GDM1 (cell line): ENCODE measurements around the gene HHLA2.
"Not testable (repeated sequence)": the region's sequence is repeated elsewhere in the genome, so short reads cannot be mapped to it uniquely, and the experiment has no call there.

Experiments used
- DNase-seq: peaks from one replicate; lab custom pipeline; 2025; lab: John Stamatoyannopoulos, UW

HHLA2 gene

DNA sequence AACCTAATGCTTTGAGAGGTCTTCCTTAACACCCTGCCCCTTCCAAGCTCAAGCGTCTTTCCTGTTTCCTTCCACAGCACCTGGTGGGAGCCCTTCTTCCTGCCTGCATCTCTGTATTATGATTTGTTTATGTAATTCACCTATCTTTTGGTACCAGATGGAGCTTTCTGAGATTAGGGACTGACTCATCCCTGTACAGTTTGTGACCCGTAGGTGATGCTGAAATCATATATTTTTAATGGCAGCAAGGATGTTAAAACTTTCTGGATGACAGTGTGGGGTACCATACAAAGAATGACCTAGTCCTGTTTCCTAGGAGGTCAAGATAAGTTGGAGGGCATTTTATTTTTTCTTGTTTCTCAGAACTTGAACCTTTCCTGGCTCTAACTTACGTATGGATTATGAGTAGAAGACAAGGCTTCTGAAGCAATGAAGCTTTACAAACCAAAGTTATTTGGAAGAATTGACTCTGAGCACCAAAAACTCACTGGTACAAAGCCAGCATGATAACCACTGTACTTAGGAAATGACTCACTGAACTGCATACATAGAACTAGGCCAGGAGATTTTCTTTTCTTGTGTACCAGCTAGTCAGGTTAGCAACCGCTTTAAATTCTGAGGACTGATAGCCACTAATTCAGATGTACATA lies 46.6 kb downstream of the HHLA2 start:
- DNase-seq = no peak

DNA sequence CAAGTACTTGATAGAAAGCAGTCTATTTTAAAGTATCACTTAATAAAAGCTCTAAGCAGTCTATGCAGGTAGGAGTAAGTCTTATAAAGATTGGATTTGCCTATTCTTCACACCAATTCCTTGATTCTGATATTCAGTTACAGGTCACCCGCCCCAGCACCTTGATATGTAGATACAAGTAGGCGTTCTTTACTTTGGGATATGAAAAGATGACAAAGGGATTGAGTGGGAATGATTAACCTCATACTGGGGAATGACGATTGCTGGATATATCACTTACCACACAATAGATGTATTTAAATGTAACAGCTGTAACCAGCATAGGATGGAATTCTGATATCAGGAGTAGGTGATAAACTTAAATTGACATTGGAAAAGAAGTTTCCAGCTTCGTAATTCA lies 47.1 kb downstream of the HHLA2 start:
- DNase-seq = no peak

DNA sequence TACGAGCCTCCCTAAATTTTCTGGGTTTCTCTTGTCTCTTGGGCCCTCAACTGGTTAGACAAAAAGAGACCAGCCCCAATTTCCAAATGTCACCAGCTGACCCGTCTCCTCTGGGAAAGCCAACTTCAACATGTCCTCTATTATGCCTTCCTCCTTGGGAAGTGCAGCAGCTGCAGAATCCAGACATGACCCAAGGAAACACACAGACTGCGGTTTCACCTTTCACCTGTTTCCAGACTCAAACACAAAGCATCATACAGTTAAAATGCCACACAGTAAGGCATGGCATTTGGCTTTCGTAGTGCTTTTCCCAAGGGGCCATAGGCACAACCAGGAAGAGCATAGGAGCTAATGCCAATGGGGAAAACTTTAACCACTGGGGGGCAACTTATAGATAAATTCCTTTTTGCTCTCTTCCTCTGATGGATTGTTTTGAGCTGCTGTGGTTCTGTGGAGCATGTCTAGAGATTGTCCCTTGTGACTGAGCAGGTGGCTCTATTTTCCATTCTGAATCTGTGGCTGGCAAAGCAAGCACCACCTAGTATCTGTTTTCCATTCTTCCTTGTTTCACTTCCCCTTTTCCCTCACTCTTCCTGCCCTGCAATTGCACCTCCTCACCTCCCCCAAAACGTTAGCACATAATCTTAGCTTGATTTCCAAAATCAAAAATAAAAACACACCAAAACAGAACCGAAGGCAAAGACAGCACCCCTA lies 49.3 kb downstream of the HHLA2 start:
- no peak for DNase-seq

DNA sequence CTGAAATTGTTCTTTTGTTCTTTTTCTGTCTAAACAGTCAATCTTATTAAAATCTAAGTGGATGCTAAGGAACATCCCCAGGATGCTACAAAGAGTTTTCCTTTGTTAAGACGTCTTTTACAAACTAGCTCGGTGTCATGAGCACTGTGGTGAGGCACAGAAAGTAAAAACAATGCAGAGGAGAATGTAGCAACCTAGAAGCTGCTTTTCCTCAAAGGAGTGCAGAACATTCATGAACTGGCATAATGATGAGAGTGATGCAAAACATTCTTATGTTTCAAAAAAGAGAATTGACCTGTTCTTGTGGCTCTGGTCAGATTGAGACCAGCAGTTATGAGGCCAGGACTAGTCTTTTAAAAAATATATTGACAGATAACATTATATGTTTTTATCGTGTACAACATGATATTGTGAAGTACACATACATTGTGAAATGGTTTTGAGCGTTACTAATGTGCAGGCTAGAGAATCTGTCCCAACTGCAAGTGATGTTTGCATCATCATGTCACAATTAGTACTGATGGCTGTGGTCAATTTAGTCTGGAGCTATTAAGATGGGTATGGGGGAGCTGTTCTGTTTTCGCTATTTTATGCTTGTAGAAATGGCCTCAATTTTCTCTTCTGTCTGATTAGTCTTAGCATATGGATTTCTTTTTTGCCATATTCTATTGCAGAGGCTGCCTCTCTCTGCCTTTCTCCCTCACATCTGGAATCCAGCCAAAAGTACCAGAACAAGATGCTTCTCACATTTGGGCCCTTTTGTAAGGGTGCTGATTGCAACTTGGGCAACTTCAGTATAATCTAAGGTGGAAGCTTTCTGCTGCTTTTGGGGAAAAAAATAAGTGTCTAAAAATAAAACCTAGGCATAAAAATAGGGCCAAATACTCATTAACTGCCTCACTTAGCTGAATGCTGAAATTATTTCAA lies 50.2 kb downstream of the HHLA2 start:
- DNase-seq = no peak

DNA sequence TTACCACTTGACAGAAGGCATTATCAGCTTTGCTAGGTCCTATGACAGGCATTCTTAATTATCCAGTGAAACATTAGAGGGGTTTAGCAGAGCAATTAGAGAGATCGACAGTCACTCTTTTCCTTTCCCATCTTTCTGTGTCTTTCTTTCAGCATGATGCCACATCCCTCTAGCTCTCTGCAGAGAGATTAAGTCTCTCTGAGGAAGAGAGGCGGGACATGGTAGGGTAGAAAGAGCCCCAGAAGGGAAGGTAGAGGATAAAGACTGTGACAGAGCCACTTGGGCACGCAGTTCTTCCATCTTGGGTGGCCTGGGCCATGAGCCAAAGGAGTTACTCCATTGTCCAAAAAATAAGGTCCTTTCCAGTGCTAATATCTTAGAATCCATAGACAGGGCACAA lies 55.8 kb downstream of the HHLA2 start:
- DNase-seq = no peak

DNA sequence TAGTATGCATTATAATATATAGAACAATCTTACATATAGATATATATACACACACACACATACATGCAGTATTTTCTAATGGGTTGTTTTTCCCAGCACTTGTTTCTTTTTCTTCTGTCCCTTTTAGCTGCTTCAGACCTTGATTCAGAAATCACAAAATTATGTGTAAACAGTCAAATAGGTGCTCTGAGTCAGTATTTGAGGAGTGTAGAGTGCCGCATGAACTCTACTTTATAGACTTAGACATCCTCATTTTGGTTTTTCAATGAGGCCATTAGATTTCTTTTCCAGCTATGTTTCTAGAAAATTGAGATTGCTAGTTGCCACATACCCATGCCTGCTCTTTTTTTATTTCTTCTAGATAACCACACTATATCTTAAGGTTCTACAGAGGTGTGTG lies 58.2 kb downstream of the HHLA2 start:
- DNase-seq = no peak

DNA sequence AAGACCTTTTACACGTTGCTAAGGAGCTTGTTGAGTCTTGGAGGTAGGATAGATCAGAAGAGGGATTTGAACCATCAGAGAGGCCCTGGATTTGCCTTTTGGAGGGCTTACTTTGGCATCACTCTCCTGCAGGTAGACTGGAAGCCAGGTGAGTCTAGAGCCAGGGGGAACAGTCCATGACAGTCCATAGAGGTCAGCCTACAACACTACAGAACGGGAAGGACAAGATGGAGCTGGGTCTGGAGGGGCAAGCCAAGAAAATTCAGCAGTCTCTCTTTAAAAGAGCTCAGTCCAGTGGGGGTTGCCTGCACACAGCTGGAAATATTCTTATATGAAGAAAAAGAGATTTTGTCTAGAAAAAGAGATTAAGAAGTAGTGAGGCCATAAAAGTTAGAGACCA lies 60.7 kb downstream of the HHLA2 start:
- DNase-seq = no peak

DNA sequence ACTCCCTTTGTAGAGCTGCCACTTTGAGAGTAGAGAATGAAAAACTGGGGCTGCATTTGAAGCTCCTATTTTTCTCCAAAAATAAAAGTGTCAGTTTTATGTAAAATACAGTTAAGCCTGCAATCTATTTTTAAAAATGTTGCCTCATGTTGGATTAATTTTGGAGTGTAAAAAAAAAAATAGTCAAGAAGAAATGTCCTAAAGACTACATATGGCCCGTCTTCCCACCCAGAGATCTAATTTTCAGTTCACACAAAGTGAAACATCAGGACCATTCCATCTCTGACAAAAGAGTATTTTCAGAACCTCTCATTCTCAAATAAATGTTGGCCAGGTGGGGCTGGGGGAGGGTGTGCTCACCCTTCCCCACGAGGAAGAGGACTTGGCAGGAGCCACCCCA lies 62.7 kb downstream of the HHLA2 start:
- DNase-seq = no peak

DNA sequence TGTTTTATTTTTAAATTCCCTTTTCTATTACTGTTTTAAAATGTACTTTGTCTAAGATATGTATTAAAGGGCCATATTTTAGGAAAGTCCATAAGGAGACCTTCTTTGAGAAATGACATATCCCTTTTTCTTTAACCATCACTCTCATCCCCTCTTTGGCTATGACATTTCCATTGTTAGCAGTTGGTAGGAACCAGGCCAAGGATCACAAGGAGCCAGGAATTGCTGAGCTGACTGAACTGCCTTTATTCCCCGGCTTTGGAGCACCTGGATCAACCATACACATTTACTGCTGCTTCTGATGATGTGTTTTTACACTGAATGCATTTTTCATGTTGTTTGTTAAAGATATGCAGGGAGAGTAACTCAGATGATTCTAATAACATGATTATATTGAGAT lies 79.7 kb downstream of the HHLA2 start:
- DNase-seq = no peak

DNA sequence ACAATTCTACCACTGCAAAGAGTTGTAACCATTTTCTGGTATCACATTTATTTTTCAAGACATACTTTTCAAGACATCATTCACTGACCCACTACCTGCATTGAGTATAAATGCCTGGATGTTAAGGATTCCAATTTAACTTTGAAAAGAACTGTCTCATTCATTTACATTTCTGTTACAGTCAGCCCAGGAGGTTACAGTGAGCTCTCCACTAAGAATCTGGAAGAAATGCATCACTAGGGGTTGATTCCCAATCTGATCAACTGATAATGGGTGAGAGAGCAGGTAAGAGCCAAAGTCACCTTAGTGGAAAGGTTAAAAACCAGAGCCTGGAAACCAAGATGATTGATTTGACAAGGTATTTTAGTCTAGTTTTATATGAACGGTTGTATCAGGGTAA lies 81.0 kb downstream of the HHLA2 start:
- no peak for DNase-seq

DNA sequence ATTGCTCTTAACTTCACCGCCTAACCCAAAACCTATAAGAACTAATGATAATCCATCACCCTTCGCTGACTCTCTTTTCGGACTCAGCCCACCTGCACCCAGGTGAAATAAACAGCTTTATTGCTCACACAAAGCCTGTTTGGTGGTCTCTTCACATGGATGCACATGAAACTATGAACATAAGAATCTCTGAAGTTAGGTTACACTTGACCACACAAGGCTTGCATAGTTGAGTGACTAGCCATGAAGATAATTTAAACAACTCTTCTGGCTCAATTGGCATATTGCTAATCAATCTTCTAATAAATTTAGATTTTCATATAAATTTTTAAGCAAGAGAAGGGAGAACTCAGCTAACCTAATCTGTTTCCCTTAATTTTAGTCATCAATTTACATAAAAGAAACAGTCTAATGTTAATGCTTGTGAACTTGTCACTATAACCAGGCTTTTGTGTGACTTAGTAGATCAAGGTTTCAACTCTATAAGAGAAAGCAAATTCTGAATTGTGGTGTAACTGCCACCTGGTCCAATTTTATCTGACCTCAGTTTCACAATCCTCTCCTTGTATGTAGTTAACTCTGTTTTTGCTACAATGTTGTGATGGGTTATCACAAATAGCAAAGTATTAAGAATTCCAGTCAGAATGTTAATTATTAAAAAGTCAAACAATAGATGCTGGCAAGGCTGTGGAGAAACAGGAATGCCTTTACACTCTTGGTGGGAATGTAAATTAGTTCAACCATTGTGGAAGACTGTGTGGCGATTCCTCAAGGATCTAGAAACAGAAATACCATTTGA lies 82.0 kb downstream of the HHLA2 start:
- DNase-seq = no peak

DNA sequence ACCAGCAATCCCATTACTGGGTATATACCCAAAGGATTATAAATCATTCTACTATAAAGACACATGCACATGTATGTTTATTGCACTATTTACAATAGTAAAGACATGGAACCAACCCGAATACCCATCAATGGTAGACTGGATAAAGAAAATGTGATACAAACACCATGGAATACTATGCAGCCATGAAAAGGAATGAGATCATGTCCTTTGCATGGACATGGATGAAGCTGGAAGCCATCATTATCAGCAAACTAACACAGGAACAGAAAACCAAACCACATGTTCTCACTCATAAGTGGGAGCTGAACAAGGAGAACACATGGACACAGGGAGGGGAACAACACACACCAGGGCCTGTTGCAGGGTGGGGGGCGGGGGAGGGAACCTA lies 82.6 kb downstream of the HHLA2 start:
- DNase-seq = not testable (repeated sequence)

DNA sequence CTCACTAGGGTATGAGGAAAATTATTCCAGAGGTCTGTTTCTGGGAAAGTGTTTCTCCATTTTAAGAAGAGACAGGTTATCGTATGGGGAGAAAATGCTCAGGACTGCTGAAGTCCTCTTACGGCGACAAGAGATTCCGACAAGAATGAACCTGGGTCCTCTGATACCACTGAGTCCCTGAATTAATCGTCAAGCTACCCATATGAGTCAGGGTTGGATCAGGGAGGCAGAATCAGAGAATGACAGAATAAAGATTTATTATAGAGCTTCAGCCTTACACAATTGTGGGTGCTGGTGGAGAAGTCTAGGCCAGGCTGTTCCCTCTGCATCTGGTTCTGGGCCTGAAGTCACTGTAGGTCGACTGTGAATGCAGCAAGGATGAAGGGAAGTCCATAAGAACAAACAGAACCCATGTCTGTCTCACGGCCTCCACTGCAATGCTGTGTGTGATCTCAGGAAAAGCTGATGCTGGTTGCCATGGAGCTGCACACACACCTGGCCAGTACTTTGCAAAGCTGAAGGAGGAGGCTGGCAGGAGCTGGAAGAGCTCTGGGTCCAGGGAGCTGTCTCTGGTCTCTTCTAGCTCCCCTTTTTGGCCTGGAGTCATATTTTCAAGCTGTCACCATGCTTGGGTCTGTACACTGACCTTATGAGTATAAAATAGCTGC lies 83.9 kb downstream of the HHLA2 start:
- no peak for DNase-seq

DNA sequence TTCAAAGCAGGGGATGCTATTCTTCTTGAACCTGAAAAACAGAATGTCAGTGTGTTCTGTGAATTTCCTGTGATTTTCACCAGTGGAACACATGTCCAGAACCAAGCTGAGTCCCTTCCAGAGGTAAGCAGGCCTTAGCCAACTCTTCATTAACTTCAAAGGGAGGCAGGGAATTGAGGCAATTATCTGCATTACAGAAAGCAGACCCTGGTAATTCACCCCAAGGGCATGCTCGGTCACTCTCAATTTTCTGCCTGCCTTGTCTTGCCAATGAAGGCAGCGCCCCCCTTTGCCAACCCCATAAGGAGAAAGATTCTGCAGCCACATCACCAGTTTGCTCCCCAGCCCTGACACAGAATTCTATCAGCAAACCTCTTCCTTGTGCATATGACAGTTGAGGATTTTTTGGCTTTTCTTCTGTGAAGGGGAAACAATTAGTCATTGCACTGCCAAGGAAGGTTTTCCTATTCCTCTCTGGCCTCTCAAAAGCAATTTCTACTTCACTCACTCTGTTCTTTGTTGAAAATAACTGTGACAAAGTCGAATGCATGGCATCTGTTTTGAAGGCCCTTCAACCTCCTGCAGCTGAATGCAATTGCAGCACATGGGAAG lies 85.3 kb downstream of the HHLA2 start:
- DNase-seq = no peak

DNA sequence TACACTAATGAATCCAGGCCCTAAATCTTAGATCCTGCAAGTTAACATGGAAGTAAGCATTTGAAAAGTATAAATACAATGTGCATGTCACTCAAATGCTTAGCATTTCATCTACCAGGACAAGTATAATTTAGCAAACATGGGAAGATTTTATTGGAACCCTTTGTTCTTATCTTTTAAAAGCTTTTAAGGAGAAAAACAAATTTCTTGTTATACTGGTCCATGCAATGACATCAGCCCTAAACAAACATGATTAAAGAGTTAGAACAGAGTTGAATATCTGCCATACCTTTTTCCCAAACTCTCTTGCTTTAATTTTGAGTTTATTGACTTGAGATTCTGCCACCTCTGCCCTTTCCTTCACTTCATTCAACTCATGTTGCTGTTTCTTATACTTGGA lies 87.0 kb downstream of the HHLA2 start:
- no peak for DNase-seq

DNA sequence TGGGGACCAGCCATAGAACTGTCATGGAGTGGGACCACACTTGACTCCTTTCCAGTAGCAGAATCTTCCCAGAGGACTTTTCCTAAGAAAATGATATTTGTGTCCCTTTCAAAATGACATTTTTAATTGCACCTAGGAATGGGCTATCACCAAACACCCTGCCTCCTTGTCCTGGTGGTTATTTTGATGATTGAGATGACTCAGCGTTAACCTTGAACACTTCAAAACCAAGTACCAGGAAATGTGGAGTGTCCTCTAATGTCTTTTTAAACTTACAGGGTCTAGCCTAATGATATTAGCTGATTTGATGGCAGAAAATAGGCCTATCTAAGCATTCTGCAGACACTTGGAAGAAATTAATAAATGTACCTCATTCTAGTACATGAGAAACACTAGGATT lies 90.7 kb downstream of the HHLA2 start:
- DNase-seq = no peak

DNA sequence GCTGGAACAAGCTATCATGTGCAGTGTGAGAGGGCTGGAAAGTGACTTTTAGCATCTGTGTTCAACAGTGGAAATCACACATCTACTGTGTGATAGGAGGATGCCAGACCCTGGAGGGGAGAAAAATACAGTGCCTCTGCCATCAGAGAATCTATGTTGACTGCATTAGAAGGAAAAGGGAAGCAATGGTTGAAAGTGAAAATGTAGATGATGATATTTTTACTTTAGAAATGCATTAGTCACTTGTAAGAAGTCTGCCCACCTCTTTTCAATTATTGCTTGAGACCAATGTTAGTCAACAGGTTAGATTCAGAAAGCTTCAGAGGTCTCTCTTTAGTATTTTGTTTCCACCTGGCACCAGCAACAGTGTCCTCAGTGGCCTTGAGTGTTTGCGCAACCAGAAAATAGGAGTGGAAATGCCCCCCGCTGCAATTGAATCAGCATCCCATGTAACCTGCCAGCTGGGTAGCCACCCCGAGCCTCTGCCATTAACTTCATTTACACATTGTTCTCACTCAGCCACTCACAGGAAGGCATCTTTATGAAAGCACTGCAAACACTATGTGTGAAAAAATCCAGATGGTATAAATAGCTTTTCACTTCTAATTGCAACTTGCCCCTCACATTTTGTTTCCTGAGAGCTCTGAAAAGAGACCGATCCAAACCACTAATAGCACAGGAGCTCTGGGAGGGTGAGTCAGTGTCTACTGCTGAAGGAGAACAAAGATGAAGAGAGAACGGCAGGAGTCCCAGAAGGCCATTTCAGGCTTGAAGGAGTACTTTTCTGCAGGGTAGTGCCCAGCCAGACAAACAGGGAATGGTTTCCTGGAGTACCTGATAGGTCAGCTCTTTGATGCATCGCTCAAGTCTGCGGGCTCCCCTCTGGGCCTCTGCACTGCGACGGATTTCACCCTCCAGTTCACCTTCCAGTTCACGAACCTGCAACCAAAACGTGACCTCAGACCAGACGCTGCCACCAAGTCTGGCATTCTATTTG lies 92.1 kb downstream of the HHLA2 start:
- no peak for DNase-seq

DNA sequence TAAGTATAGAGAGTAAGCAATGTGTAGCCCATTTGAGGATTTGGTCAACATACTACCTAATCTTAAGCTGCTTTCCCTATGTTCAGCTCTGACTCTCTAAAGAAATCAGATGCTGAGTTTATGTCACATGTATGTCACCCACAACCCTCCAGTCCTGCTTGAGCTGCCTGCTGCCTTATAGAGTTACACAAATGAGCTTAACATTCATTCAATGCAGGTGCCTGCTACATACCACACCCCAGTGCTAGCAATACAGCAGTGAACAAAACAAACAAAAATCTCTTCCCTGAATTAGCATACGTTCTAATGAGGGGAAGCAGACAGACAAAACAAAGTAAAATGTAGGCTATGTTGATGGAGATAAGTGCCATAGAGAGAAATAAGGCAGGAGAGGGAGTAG lies 93.0 kb downstream of the HHLA2 start:
- DNase-seq = no peak

DNA sequence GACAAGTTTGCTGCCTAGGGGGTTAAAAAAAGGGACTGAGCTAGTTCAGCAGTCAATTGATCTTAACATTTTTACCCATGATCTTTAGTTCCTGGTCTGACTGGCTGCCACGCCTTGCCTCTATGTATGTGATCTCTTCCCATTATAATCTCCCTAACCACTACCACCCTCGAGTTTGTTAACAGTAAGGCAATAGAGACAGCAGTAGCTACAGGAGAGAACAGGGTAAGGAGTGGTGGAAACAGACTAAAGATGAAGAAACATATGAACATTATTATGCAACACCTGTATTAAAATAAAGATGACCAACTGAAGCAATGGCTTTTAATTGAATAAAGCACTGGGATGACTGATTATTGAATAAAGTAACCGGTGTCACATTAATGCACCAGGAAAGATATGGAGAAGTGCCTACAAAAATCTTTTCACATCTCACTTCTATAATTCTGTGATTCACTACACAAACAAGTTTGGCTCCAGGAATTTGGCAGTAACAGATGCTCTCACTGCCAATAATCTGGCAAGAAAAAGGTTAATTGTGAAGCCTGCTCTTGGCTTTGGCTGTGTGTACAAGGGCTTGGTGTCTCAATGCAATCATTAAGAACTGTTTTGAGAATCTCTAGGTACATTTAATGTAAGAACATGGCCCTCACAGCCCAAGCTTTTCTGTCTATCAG lies 95.7 kb downstream of the HHLA2 start:
- DNase-seq = no peak
